HepG2 (cell line): ENCODE results near the gene SNAP25. TPM values are rescaled to one million over a fixed set of nuclear protein-coding genes. Genes with fewer than 3 reads are reported as not detected.
A peak's percentile ranks its signal among the peaks of the same experiment; 100 is the strongest.

Experiments used
- ASH2L ChIP-seq: fragments of 300-600, 200-600 bp; sonication (generic); IDR thresholded peaks from 2 replicates; pipeline ENCODE4 v1.7.0; 2017; ENCODE audit warnings: low read depth, mild to moderate bottlenecking, moderate library complexity, mixed read lengths, low read length; ENCODE audit not compliant: insufficient read length
- DR1 ChIP-seq: sonication (generic); formaldehyde crosslinking; IDR thresholded peaks from 2 replicates; pipeline ENCODE4 v1.8.0; 2021; ENCODE audit warnings: mild to moderate bottlenecking, missing genetic modification reagents, inconsistent platforms
- FOXP4 ChIP-seq: sonication (generic); formaldehyde crosslinking; IDR thresholded peaks from 2 replicates; pipeline ENCODE4 v1.4.0; 2020; ENCODE audit warnings: missing genetic modification reagents
- JUN ChIP-seq: sonication (generic); formaldehyde crosslinking; IDR thresholded peaks from 2 replicates; pipeline ENCODE4 v1.4.0; 2020; ENCODE audit warnings: mild to moderate bottlenecking, missing genetic modification reagents
- MEIS2 ChIP-seq: sonication (generic); formaldehyde crosslinking; IDR thresholded peaks from 2 replicates; pipeline ENCODE4 v1.9.0; 2021; ENCODE audit warnings: mild to moderate bottlenecking, missing genetic modification reagents
- NFE2L1 ChIP-seq: sonication (generic); formaldehyde crosslinking; IDR thresholded peaks from 2 replicates; pipeline ENCODE4 v1.4.0; 2020; ENCODE audit warnings: missing genetic modification reagents, mild to moderate bottlenecking, borderline replicate concordance
- SMAD1 ChIP-seq: sonication (generic); formaldehyde crosslinking; IDR thresholded peaks from 2 replicates; pipeline ENCODE4 v1.4.0; 2020; ENCODE audit warnings: missing genetic modification reagents, low read depth, mild to moderate bottlenecking, borderline replicate concordance
- STAG1 ChIP-seq: sonication (generic); formaldehyde crosslinking; IDR thresholded peaks from 2 replicates; pipeline ENCODE4 v1.4.0; 2020; ENCODE audit warnings: missing genetic modification reagents
- TRIM24 ChIP-seq: sonication (generic); formaldehyde crosslinking; IDR thresholded peaks from 2 replicates; pipeline ENCODE4 v1.8.0; 2022; ENCODE audit warnings: mild to moderate bottlenecking, missing genetic modification reagents
- ZNF253 ChIP-seq: sonication (generic); formaldehyde crosslinking; IDR thresholded peaks from 2 replicates; pipeline ENCODE4 v1.8.0; 2022; ENCODE audit warnings: mild to moderate bottlenecking, missing genetic modification reagents, borderline replicate concordance
- ZNF431 ChIP-seq: sonication (generic); formaldehyde crosslinking; IDR thresholded peaks from 2 replicates; pipeline ENCODE4 v1.9.0; 2022; ENCODE audit warnings: missing genetic modification reagents, low read depth, mild to moderate bottlenecking, borderline replicate concordance
- ZNF451 ChIP-seq: sonication (generic); formaldehyde crosslinking; IDR thresholded peaks from 2 replicates; pipeline ENCODE4 v1.5.0; 2020; ENCODE audit warnings: mild to moderate bottlenecking, missing genetic modification reagents
- ZNF550 ChIP-seq: sonication (generic); formaldehyde crosslinking; IDR thresholded peaks from 2 replicates; pipeline ENCODE4 v1.4.0; 2020; ENCODE audit warnings: mild to moderate bottlenecking, missing genetic modification reagents, borderline replicate concordance
- ZNF589 ChIP-seq: sonication (generic); formaldehyde crosslinking; conservative IDR thresholded peaks from 2 replicates; pipeline ENCODE4 v1.8.0; 2022; ENCODE audit warnings: mild to moderate bottlenecking, moderate library complexity, missing genetic modification reagents
- ZNF674 ChIP-seq: sonication (generic); formaldehyde crosslinking; IDR thresholded peaks from 2 replicates; pipeline ENCODE4 v1.5.0; 2020; ENCODE audit warnings: low read depth, mild to moderate bottlenecking, missing genetic modification reagents
- ZNF781 ChIP-seq: sonication (generic); formaldehyde crosslinking; IDR thresholded peaks from 2 replicates; pipeline ENCODE4 v1.5.1; 2020; ENCODE audit warnings: borderline replicate concordance, mild to moderate bottlenecking, missing genetic modification reagents; ENCODE audit errors: not compliant biosample characterization
- ZNF788 ChIP-seq: sonication (generic); formaldehyde crosslinking; IDR thresholded peaks from 2 replicates; pipeline ENCODE4 v1.5.0; 2020; ENCODE audit warnings: mild to moderate bottlenecking, missing genetic modification reagents, borderline replicate concordance
- polyA plus RNA-seq, 8 experiments: library from polyadenylated mRNA; depleted of rRNA in 3 of 8; stranded (reverse) in 7 of 8; unstranded in 1 of 8; fragments of >200 nt; fragmentation: Illumina TruSeq in 4 of 8; extraction: Trizol in 4 of 8; gene quantifications; 2 replicates each; pipeline versions ENCODE4 v1.2.1 to v1.2.3, GENCODE V29; 2011 to 2016; ENCODE audit warnings: low read depth in 4 of 8, missing spikeins in 1 of 8, mixed read lengths in 1 of 8; ENCODE audit not compliant: insufficient read depth in 1 of 8
- total RNA-seq, 5 experiments: library from RNA; depleted of rRNA; stranded (reverse); fragments of >200 nt; fragmentation: Illumina TruSeq; extraction: Trizol; gene quantifications; 2 replicates each; pipeline ENCODE4 v1.2.3, GENCODE V29; 2016; ENCODE audit warnings: low read depth in 1 of 5
- TF ChIP-seq, protein P1 (sequence below): IDR thresholded peaks from 2 replicates; pipeline ENCODE4 v1.4.0; 2020; ENCODE audit warnings: mild to moderate bottlenecking, missing genetic modification reagents
- TF ChIP-seq, protein P2 (sequence below): sonication (generic); formaldehyde crosslinking; conservative IDR thresholded peaks from 2 replicates; pipeline ENCODE4 v1.4.0; 2020; ENCODE audit warnings: missing genetic modification reagents
- TF ChIP-seq, protein P3 (sequence below): sonication (generic); formaldehyde crosslinking; IDR thresholded peaks from 2 replicates; pipeline ENCODE4 v1.8.0; 2022; ENCODE audit warnings: mild to moderate bottlenecking, missing genetic modification reagents

The SNAP25 gene
- total and polyA plus RNA-seq, 2 of the 13 experiments (the other 11 are each of a cell fraction or from before 2014, with no cell fraction given) = not detected

DNA sequence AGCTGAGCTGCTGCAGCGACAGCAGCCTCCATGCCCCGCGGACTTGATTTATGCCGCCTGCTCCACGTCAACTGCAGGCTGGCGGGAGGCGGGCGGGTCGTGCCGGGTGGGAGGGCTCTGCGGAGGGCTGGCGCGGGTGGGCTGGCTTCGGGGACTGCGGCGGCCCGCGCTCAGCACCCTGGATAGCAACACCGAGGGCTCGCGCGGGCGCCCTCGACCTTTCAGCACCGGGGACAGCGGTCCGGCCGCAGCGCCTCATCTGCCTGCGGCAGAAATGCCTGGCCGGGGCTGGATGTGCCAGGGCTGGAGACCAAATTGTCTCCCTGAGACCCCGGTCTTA is 792 bp downstream of the SNAP25 start (continued):
- TF ChIP-seq, protein P1, sequence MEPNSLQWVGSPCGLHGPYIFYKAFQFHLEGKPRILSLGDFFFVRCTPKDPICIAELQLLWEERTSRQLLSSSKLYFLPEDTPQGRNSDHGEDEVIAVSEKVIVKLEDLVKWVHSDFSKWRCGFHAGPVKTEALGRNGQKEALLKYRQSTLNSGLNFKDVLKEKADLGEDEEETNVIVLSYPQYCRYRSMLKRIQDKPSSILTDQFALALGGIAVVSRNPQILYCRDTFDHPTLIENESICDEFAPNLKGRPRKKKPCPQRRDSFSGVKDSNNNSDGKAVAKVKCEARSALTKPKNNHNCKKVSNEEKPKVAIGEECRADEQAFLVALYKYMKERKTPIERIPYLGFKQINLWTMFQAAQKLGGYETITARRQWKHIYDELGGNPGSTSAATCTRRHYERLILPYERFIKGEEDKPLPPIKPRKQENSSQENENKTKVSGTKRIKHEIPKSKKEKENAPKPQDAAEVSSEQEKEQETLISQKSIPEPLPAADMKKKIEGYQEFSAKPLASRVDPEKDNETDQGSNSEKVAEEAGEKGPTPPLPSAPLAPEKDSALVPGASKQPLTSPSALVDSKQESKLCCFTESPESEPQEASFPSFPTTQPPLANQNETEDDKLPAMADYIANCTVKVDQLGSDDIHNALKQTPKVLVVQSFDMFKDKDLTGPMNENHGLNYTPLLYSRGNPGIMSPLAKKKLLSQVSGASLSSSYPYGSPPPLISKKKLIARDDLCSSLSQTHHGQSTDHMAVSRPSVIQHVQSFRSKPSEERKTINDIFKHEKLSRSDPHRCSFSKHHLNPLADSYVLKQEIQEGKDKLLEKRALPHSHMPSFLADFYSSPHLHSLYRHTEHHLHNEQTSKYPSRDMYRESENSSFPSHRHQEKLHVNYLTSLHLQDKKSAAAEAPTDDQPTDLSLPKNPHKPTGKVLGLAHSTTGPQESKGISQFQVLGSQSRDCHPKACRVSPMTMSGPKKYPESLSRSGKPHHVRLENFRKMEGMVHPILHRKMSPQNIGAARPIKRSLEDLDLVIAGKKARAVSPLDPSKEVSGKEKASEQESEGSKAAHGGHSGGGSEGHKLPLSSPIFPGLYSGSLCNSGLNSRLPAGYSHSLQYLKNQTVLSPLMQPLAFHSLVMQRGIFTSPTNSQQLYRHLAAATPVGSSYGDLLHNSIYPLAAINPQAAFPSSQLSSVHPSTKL (CRISPR knock-in tag) = peak; percentile 91
- TF ChIP-seq TRIM24 (CRISPR knock-in tag) = no peak
- TF ChIP-seq ZNF674 (CRISPR knock-in tag) = peak; percentile 96; the same call in 1 of the 2 replicates
- TF ChIP-seq DR1 = peak; percentile 76; the same call in 1 of the 2 replicates
- TF ChIP-seq, protein P2, sequence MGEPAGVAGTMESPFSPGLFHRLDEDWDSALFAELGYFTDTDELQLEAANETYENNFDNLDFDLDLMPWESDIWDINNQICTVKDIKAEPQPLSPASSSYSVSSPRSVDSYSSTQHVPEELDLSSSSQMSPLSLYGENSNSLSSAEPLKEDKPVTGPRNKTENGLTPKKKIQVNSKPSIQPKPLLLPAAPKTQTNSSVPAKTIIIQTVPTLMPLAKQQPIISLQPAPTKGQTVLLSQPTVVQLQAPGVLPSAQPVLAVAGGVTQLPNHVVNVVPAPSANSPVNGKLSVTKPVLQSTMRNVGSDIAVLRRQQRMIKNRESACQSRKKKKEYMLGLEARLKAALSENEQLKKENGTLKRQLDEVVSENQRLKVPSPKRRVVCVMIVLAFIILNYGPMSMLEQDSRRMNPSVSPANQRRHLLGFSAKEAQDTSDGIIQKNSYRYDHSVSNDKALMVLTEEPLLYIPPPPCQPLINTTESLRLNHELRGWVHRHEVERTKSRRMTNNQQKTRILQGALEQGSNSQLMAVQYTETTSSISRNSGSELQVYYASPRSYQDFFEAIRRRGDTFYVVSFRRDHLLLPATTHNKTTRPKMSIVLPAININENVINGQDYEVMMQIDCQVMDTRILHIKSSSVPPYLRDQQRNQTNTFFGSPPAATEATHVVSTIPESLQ (CRISPR knock-in tag) = peak; percentile 99
- peak; percentile 76; the same call in 1 of the 2 replicates for TF ChIP-seq FOXP4
- peak; percentile 100 for TF ChIP-seq MEIS2 (CRISPR knock-in tag)
- 0 out of 2 replicates have a peak, but pooled peaks have one; percentile 76 for TF ChIP-seq NFE2L1 (CRISPR knock-in tag)
- TF ChIP-seq ZNF253 (CRISPR knock-in tag) = peak; percentile 97
- peak; percentile 87; the same call in 1 of the 2 replicates for TF ChIP-seq ZNF788 (CRISPR knock-in tag)
- TF ChIP-seq ZNF451 (CRISPR knock-in tag) = peak; percentile 98
- no peak for TF ChIP-seq ZNF550 (CRISPR knock-in tag)
- peak; percentile 99 for TF ChIP-seq ZNF781 (CRISPR knock-in tag)
- TF ChIP-seq, protein P3, sequence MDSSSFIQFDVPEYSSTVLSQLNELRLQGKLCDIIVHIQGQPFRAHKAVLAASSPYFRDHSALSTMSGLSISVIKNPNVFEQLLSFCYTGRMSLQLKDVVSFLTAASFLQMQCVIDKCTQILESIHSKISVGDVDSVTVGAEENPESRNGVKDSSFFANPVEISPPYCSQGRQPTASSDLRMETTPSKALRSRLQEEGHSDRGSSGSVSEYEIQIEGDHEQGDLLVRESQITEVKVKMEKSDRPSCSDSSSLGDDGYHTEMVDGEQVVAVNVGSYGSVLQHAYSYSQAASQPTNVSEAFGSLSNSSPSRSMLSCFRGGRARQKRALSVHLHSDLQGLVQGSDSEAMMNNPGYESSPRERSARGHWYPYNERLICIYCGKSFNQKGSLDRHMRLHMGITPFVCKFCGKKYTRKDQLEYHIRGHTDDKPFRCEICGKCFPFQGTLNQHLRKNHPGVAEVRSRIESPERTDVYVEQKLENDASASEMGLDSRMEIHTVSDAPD (CRISPR knock-in tag) = 0 out of 2 replicates have a peak, but pooled peaks have one; percentile 65
- peak; percentile 65; the same call in 1 of the 2 replicates for TF ChIP-seq JUN
- peak; percentile 99 for TF ChIP-seq ZNF431
- peak; percentile 31; the same call in 1 of the 2 replicates for TF ChIP-seq STAG1 (CRISPR knock-in tag)
- 0 out of 2 replicates have a peak, but pooled peaks have one; percentile 40 for TF ChIP-seq SMAD1
- TF ChIP-seq ASH2L = no peak
- peak; percentile 100 for TF ChIP-seq ZNF589
